GM19193 (cell line): ENCODE measurements around the gene DRC1.

ENCODE experiments used
- POLR2A ChIP-seq: IDR thresholded peaks from 4 replicates; pipeline ENCODE4 v1.6.1; 2011; ENCODE audit not compliant: insufficient read depth, insufficient read length; ENCODE audit errors: extremely low read depth

The DRC1 gene

GRCh38 chr2:26453421-26454329 lies 52.0 kb downstream of the DRC1 start:
- no peak for TF ChIP-seq POLR2A

GRCh38 chr2:26454561-26455001 lies 52.9 kb downstream of the DRC1 start:
- TF ChIP-seq POLR2A = no peak

DNA sequence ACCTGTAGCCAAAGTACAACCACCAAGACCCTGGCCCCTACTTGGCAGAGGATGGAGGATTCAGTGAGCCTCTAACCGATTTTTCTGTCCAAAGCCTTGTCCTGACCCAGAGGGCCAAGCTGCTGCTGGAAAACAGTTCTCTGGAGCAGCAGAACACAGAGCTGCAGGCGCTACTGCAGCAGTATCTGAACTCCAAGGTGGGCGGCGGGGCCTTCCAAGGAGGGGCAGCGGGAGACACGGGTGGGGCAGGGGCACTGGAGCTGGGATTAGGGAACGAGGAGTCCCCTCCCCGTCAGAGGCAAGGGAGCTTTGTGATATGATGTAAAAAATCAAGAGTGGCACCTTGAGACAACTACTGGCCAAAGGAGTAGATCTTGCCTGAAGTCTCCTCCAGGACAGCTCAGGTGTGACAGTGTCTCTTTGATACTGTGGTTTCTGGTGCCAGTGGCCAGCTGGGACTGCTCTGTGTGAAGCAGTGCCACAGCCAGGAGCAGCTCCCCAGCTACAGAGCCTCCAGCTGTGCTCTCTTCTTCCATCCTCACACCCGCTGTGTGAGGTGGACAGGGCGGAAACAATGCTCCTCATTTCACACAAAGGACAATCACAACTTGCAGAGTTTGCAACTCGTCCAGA lies 53.4 kb downstream of the DRC1 start:
- TF ChIP-seq POLR2A = no peak

DNA sequence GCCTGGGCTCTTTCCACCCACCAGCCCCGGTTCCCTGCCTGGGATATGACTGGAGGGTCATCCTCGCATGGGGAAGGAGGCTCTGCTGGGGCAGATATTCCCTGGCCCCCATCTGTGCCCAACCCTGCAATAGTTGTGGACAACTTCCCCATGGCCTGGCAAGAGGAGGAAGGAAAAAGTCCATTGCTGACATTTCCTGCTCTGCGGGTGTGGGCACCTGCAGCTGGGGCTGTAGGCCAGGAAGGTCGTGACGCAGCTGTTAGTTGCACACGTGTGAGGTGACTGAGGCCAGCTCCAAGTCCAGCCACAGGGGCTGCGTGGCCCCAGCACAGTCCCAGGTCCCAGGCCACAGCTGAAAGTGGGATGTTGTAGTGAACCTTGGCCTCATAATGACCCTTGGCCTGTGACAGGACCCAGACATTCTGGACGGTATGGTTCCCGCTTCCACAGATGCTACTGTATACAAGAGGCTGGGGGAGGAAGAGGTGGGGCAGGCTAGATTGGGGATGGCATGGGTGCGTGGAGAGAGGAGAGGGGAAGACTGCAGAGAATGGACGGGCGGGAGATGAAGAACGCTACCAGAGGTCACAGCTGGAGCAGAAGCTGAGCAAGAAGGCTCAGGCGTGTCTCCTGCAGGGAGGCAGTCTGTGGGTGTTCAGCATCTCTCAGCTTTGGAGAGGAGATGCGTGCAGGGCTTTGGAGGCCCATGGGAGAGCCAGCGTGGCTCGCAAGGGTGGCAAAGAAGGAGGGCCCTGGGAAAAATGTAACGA lies 54.1 kb downstream of the DRC1 start:
- no peak for TF ChIP-seq POLR2A

DNA sequence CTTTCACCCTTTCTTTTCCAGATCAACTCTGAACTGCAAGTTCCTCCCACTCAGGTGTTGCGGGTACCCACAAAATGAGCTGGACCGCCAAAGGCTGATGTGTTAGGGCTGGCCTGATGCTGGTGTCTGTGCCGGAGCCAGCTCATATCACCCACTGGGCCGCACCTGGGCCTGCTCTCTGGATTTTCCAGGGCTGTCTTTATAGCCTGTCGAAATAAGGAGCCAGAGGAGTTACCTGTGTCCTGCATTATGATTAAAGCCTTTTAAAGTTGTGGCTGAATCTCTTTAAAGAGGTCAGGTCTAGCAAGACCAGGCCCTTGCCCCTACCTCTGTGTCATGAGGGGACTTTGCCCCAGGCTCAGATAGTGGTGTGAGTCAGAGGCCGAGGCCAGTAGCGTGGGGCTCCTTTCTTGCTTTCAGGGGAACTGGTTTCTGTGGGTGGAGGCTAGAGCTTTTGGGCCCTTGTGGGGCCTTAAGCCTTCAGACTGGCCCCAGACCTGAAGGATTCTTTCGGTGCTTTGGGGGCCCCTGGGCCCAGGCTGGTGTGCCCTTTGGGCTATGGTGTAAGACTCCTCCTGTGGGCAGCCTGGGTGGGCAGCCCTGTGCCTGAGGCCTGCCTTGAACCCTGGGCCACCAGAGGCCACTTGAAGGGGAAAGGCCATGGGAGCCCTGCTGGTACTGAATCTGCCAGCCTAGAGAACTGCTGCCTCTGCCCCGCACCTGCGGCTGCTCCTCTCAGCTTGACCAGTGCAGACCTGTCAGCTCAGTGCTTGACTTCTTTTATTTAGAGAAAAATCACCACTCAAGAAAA lies 54.9 kb downstream of the DRC1 start:
- TF ChIP-seq POLR2A = no peak

DNA sequence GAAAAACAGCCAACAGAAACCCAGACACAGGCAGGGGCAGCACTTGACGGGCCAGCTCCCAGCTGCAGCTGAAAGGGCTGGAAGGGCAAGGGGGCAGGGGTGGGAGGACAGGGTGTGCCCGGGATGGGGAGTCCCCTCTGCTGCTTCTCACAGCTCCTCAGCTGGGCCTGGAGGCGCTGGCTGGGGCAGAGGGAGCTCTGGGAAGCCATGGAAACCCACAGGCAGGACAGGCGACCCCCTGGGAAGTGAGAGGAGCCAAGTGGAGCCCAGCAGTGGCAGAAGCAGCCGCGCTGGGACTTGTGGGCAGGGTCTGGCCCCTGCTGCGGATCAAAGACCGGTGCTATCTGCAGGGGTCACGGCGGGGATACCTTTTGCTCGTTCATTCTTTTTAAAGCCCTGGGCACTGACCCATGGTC lies 55.5 kb downstream of the DRC1 start:
- TF ChIP-seq POLR2A = no peak

DNA sequence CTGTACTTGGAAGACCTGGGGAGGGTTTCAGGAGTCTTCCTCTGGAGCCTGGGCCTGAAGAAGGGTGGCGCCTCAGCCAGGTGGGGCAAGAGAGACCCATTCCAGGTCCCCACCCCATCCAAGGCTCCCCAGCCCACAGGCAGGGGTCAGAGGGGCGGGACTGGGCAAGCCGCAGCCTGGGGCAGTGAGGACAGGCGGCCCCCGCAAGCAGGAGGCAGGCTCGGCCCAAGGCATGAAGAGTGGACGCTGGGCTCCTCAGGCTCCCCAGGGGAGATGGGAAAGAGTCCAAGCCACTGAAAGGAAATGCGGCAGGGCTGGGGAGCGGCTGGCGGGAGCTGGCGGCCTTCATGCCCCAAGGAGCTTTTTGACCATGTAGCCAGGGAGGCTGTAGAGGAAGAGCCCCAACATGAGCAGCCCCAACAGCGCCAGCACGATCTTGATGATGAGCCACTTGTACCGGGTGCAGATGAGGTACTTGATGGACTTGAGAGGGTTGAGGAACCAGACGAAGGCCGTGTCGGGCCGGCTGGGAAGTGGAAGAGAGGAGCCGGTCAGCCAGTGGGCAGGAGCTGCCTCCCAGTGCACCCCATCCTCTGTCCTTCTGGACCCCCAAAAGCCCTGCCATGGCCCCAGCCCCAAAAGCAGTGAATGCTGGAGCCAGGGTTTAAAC lies 56.1 kb downstream of the DRC1 start:
- TF ChIP-seq POLR2A = no peak

GRCh38 chr2:26458365-26459042 lies 56.8 kb downstream of the DRC1 start:
- no peak for TF ChIP-seq POLR2A

GRCh38 chr2:26459991-26460612 lies 58.4 kb downstream of the DRC1 start:
- no peak for TF ChIP-seq POLR2A

GRCh38 chr2:26460613-26461031 lies 58.9 kb downstream of the DRC1 start:
- TF ChIP-seq POLR2A = no peak

DNA sequence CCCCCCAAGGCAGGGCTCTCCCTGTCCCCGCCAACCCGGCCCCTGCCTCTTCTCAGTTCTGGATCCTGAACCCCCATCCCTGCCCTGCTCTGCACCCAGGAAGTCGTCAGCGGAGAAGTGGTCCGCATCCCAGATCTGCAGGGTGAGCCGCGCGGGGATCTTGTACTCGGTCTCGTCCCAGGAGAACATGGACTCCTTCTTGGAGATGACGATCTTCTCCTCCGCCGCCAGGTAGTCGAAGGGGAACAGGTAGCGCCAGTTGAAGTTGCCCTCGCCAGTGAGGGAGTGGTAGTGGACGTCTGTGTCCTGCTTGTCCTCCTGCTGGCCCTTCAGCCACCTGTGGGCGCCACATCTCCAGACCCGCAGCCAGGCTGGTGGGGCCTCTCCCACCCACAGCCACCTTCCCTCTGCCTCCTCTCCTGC lies 59.9 kb downstream of the DRC1 start:
- TF ChIP-seq POLR2A = no peak

DNA sequence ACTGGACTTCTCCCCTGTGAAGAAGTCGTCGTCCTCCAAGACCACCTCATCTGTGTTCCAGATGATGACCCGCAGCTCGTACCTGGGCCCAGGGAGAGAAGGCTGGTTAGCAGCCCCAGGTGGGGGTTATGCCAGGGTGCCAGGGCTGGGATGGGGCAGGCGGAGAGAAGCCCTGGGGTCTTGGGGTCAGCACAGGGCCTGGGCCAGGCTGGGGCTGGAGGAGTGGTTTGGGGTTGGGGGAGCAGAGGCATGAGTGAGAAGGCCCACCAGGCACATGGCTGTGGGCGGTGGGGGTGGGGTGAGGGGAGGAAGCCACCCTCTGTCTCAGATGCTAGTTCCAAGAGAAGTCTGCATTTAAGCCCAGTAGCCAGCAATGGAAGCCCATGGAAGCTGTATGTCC lies 60.4 kb downstream of the DRC1 start:
- no peak for TF ChIP-seq POLR2A
